Stomach (tissue), 9 donors: Measurements from ENCODE around the gene KIF4A. TPM values are rescaled to one million over a fixed set of nuclear protein-coding genes. Genes with fewer than 3 reads are reported as not detected.

Experiments used
- DNase-seq, 2 donors: peaks; one replicate each; pipeline versions ENCODE4 v3.0.0 to v3.0.0-alpha.2; 2013 to 2019
- H3K27ac ChIP-seq, 5 donors: fragments of 200-600 bp in 4 of 5; sonication (generic) in 4 of 5; one replicate each; pipeline ENCODE4 v1.5.1; 2013 to 2019; ENCODE audit warnings: mild to moderate bottlenecking in 1 of 5, moderate library complexity in 1 of 5
- H3K27me3 ChIP-seq, 3 donors: fragments of 200-600 bp; sonication (generic); one replicate each; pipeline ENCODE4 v1.5.1; 2017 to 2019; ENCODE audit warnings: mixed run types in 1 of 3
- H3K36me3 ChIP-seq, 4 donors: fragments of 200-600 bp; sonication (generic); 1 replicate in 3 of 4; 2 replicates in 1 of 4; pipeline ENCODE4 v1.5.1; 2016 to 2019
- H3K4me1 ChIP-seq, 4 donors: fragments of 200-600 bp; sonication (generic); one replicate each; pipeline ENCODE4 v1.5.1; 2016 to 2019
- H3K4me3 ChIP-seq, 4 donors: fragments of 200-600 bp; sonication (generic) in 3 of 4; one replicate each; pipeline ENCODE4 v1.5.1; 2016 to 2019; ENCODE audit warnings: mild to moderate bottlenecking in 1 of 4
- H3K9me3 ChIP-seq, 4 donors: fragments of 200-600 bp; sonication (generic); one replicate each; pipeline ENCODE4 v1.5.1; 2016 to 2019
- CTCF ChIP-seq, 7 experiments: fragments of 450-650 bp in 4 of 7; fragments of 200-600 bp in 3 of 7; sonication (generic) in 3 of 7; IDR thresholded peaks; one replicate each; pipeline ENCODE4 v1.5.1; 2016 to 2019; ENCODE audit warnings: antibody characterized with exemption in 7 of 7, control low read depth in 2 of 7, mild to moderate bottlenecking in 1 of 7
- EP300 ChIP-seq: sonication (generic); formaldehyde crosslinking; IDR thresholded peaks from one replicate; pipeline ENCODE4 v1.6.1; 2017; ENCODE audit warnings: antibody characterized with exemption
- POLR2A ChIP-seq, 4 donors: fragments of 450-650 bp; IDR thresholded peaks; one replicate each; pipeline ENCODE4 v1.6.1; 2016; ENCODE audit warnings: antibody characterized with exemption in 4 of 4, control low read depth in 2 of 4, mild to moderate bottlenecking in 1 of 4, moderate library complexity in 1 of 4
- POLR2AphosphoS5 ChIP-seq, 3 donors: sonication (generic); formaldehyde crosslinking; IDR thresholded peaks; one replicate each; pipeline ENCODE4 v1.6.1; 2016; ENCODE audit warnings: antibody characterized with exemption in 3 of 3
- WGBS, 5 donors: extraction: QIAGEN DNeasy Blood & Tissue Kit in 3 of 5; methylation state at CpG; one replicate each; pipeline versions ENCODE4 v1.1.5 to v1.1.7; 2013 to 2018; 5-methylcytosine and 5-hydroxymethylcytosine counted together
- intact Hi-C: fragments of 100-400 bp; cut with DNase I; formaldehyde crosslinking; loops from one replicate; pipeline ENCODE4 v1.15.1; 2023; ENCODE audit warnings: low total_unique reads
- polyA plus RNA-seq, 3 donors: library from polyadenylated mRNA; stranded (reverse); fragments of 200-250 nt; gene quantifications; one replicate each; pipeline ENCODE4 v1.2.3, GENCODE V29; 2013
- total RNA-seq, 5 donors: library from RNA; depleted of rRNA; stranded (reverse); fragments of >200 nt; gene quantifications; one replicate each; pipeline versions ENCODE4 v1.1.0 to v1.2.3, GENCODE V29; 2014 to 2016
- donor health status: healthy with polysubstance abuse.
- donor health status: Bipolar disorder and iron deficiency.
- donor health status: healthy.

Gene KIF4A
- total and polyA plus RNA-seq, 8 donors, result 0.31 to 26.9 (median 2.0) TPM; not detected in 1

- Histone ChIP-seq H3K36me3 (no peaks in the 10 kb centered on the region), H3K27ac (no peak overlapping the region), H3K27me3 (peaks cover 0 to 43% (median 36%) of the 10 kb centered on the region in 3 donors), H3K9me3 (no peaks in the 10 kb centered on the region), H3K4me1 (peaks cover 0 to 10% (median 7%) of the 10 kb centered on the region in 4 donors), H3K4me3 (peak overlapping the region; percentile 27 to 46 (median 38))
- TF ChIP-seq POLR2AphosphoS5 (IDR thresholded peaks at IDR 0.05) (no peak), EP300 (no peak), CTCF (IDR thresholded peaks at IDR 0.05) (no peak), POLR2A (IDR thresholded peaks at IDR 0.05) (no peak)
- WGBS, 5 donors, result 0 to 44% (median 19%) methylated on average over 4 to 54 of the region's 61 CpGs
- intact Hi-C loops, result no loop called here
- DNase-seq, result no peak
Measured at GRCh38 chrX:70444946-70445656, 155.2 kb downstream of the KIF4A start.

GRCh38 chrX:70445951-70446350 is 156.0 kb downstream of the KIF4A start:
- Histone ChIP-seq H3K36me3 (no peaks in the 10 kb centered on the region), H3K27me3 (peaks cover 0 to 37% (median 36%) of the 10 kb centered on the region in 3 donors), H3K4me3 (no peak overlapping the region), H3K9me3 (no peaks in the 10 kb centered on the region), H3K27ac (no peak overlapping the region), H3K4me1 (peaks cover 0 to 10% (median 7%) of the 10 kb centered on the region in 4 donors)
- no peak for DNase-seq
- intact Hi-C loops, result no loop called here
- 73 to 82% (median 76%) methylated on average over 8 to 9 of the region's 9 CpGs for WGBS, 5 donors
- TF ChIP-seq POLR2AphosphoS5 (IDR thresholded peaks at IDR 0.05), result no peak
- no peak for TF ChIP-seq CTCF (IDR thresholded peaks at IDR 0.05)
- no peak for TF ChIP-seq EP300
- TF ChIP-seq POLR2A (IDR thresholded peaks at IDR 0.05), result no peak

- Histone ChIP-seq H3K4me3 (no peak overlapping the region), H3K27me3 (peaks cover 0 to 36% (median 31%) of the 10 kb centered on the region in 3 donors), H3K9me3 (no peaks in the 10 kb centered on the region), H3K4me1 (peaks cover 0 to 11% (median 7%) of the 10 kb centered on the region in 4 donors), H3K36me3 (no peaks in the 10 kb centered on the region), H3K27ac (no peak overlapping the region)
- 63 to 84% (median 75%) methylated on average over 5 to 16 of the region's 16 CpGs for WGBS, 5 donors
- DNase-seq, result no peak
- TF ChIP-seq CTCF (IDR thresholded peaks at IDR 0.05), result no peak
- TF ChIP-seq POLR2A (IDR thresholded peaks at IDR 0.05), result no peak
- no peak for TF ChIP-seq EP300
- TF ChIP-seq POLR2AphosphoS5 (IDR thresholded peaks at IDR 0.05), result no peak
- intact Hi-C loops, result no loop called here
Measured at GRCh38 chrX:70446380-70447350, 156.8 kb downstream of the KIF4A start.

- intact Hi-C loops, result no loop called here
- 89 to 100% (median 97%) methylated on average over 4 to 14 of the region's 14 CpGs for WGBS, 5 donors
- peaks cover 0 to 22% (median 20%) of the 10 kb centered on the region in 3 donors for H3K27me3 ChIP-seq
Measured at GRCh38 chrX:70449457-70449966, 159.6 kb downstream of the KIF4A start.

More at GRCh38 chrX:70449457-70449966, 159.6 kb downstream of the KIF4A start:
- Histone ChIP-seq H3K4me1 (peaks cover 0 to 32% (median 14%) of the 10 kb centered on the region in 4 donors), H3K27ac (no peak overlapping the region), H3K36me3 (no peaks in the 10 kb centered on the region), H3K4me3 (no peak overlapping the region), H3K9me3 (no peaks in the 10 kb centered on the region)
- TF ChIP-seq CTCF (IDR thresholded peaks at IDR 0.05) (no peak), POLR2A (IDR thresholded peaks at IDR 0.05) (no peak), EP300 (no peak), POLR2AphosphoS5 (IDR thresholded peaks at IDR 0.05) (no peak)
- DNase-seq, result no peak
